BJ (cell line): Measurements from ENCODE around the gene PIGC. TPM values are rescaled to one million over a fixed set of nuclear protein-coding genes. Genes with fewer than 3 reads are reported as not detected.

Source experiments
- CTCF ChIA-PET: fragments of 350-600 bp; formaldehyde crosslinking; extraction: SDS; loops from one replicate; lab custom pipeline; 2021; ENCODE audit warnings: antibody characterized with exemption, inconsistent platforms; lab: Yijun Ruan, JAX
- POLR2A ChIA-PET: fragments of 300-600 bp; sonication (Branson Sonifier 250); formaldehyde crosslinking; extraction: SDS; loops from one replicate; lab custom pipeline; 2021; ENCODE audit warnings: antibody characterized with exemption; lab: Charles Lee
- DNase-seq: peaks from one replicate; pipeline ENCODE4 v3.0.0-alpha.2; 2011; ENCODE audit warnings: low read depth
- H3K27me3 ChIP-seq: 2 replicates; pipeline ENCODE4 v1.6.0; 2011; ENCODE audit warnings: low read length; ENCODE audit not compliant: control insufficient read depth, insufficient read depth
- H3K36me3 ChIP-seq: 2 replicates; pipeline ENCODE4 v1.5.1; 2011; ENCODE audit warnings: low read length; ENCODE audit not compliant: control insufficient read depth, insufficient read depth
- H3K4me3 ChIP-seq: 2 replicates; pipeline ENCODE4 v1.5.1; 2011; ENCODE audit warnings: low read depth, mild to moderate bottlenecking, control low read depth, low read length
- CTCF ChIP-seq: IDR thresholded peaks from 2 replicates; pipeline ENCODE4 v1.5.1; 2011; ENCODE audit warnings: low read depth, mild to moderate bottlenecking, control low read depth, inconsistent platforms, low read length, moderate library complexity; ENCODE audit not compliant: insufficient read depth
- polyA plus RNA-seq: library from polyadenylated mRNA; depleted of rRNA; stranded (reverse); fragments of >200 nt; gene quantifications from 2 replicates; pipeline ENCODE4 v1.2.3, GENCODE V29; 2011

The PIGC gene
- polyA plus RNA-seq, 1 experiment = 20.7 TPM

- H3K4me3 ChIP-seq = no peak overlapping the region
- no peaks in the 10 kb centered on the region for H3K36me3 ChIP-seq
- ChIA-PET POLR2A (interaction anchor here (0.9 kb wide), 1 partner anchor 248 kb away, joined by 4 read pairs; no protein-coding TSS in a partner anchor), CTCF (no interaction called here)
- TF ChIP-seq CTCF = no peak
- H3K27me3 ChIP-seq = no peaks in the 10 kb centered on the region
- DNase-seq = no peak
These were observed 46.6 kb downstream of the PIGC start for GRCh38 chr1:172397221-172397620.

DNA sequence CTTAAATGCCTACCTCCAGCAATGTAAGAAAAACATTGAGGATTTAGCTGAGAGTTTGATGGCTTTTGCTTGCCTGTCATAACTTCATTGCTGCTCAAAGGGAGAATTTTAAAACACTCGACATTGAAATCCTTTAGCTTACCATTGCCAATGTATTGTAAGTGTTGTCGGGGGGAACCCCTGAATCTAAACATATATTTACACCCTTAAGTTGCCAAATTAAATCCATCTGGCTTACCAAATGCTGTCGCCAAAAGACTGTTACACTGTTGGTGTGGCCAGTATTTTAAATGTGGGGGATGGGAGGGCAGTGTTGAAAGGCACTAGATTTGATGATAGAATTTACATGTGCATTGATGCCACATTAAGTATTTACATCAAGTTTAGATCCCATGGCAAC lies 48.3 kb downstream of the PIGC start:
- no peak for DNase-seq
- no peaks in the 10 kb centered on the region for H3K27me3 ChIP-seq
- no peaks in the 10 kb centered on the region for H3K36me3 ChIP-seq
- POLR2A ChIA-PET = no interaction called here
- TF ChIP-seq CTCF = no peak
- H3K4me3 ChIP-seq = no peak overlapping the region
- CTCF ChIA-PET = interaction anchor here (0.7 to 1.5 kb wide), 4 partner anchors 10 to 356 kb away, joined by 3 to 4 read pairs (median 3); no protein-coding TSS in a partner anchor

DNA sequence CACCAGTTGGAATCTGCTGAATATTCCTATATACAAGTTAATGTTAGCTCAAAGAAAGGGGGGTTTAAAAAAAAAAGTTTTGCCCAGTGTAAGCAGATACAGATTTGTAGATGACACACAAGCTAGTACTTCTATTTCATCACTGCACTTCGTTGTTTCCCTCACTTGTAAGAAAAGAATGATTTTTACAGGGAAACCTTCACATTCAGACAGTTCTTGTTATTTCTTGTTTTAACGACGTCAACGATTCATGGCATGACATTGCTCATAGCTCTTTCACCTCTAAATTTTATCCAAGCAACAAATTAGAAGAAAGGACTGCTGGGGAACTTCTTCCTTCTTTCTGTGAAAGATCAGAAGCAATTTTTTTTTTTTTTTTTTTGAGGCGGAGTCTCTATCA lies 49.1 kb downstream of the PIGC start:
- Histone ChIP-seq H3K4me3 (no peak overlapping the region), H3K27me3 (no peaks in the 10 kb centered on the region), H3K36me3 (no peaks in the 10 kb centered on the region)
- TF ChIP-seq CTCF = no peak
- POLR2A ChIA-PET = interaction anchor here (0.6 kb wide), 1 partner anchor 29 kb away, joined by 4 read pairs; no protein-coding TSS in a partner anchor
- CTCF ChIA-PET = interaction anchor here (0.7 to 1.5 kb wide), 6 partner anchors 9 to 594 kb away, joined by 3 to 4 read pairs (median 3); no protein-coding TSS in a partner anchor
- DNase-seq = no peak

- POLR2A ChIA-PET = no interaction called here
- Histone ChIP-seq H3K27me3 (no peaks in the 10 kb centered on the region), H3K4me3 (no peak overlapping the region), H3K36me3 (no peaks in the 10 kb centered on the region)
- no peak for DNase-seq
- no peak for TF ChIP-seq CTCF
- CTCF ChIA-PET = interaction anchor here (0.8 to 1.5 kb wide), 5 partner anchors 42 to 593 kb away, joined by 3 to 4 read pairs (median 3); no protein-coding TSS in a partner anchor
These were observed 49.6 kb downstream of the PIGC start for GRCh38 chr1:172394141-172394751.

DNA sequence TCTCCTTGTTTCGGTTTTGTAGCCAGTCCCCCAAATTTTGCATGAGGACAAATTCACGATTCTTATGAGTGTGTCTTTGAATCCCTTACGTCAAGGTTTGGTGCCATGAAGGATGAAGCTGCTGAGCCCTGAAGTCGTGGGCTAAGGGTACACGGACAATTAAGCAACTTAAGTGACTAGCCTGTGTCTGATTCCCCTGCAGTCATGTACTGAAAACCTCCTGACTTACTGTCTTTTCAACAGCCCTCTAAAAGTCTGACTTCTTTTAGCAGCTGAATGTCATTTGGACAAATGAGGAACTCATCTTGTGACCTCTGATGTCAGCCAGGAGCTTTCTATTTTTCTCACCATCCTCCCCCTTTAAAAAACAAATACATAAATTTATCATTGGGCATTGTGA lies 50.5 kb downstream of the PIGC start:
- H3K36me3 ChIP-seq = no peaks in the 10 kb centered on the region
- H3K27me3 ChIP-seq = no peaks in the 10 kb centered on the region
- no peak for DNase-seq
- ChIA-PET POLR2A (no interaction called here), CTCF (no interaction called here)
- TF ChIP-seq CTCF = no peak
- no peak overlapping the region for H3K4me3 ChIP-seq
